Hematopoietic multipotent progenitor cell treated with erythropoietin and hydrocortisone succinate and interleukin-3 and kit ligand, for 15 days (in vitro differentiated cells): ENCODE measurements around the gene TEX26.

Experiments
- DNase-seq: peaks from one replicate; pipeline ENCODE4 v3.0.0-alpha.2; 2015; ENCODE audit warnings: low spot score

Gene TEX26

GRCh38 chr13:31011901-31012654 lies 79.6 kb downstream of the TEX26 start:
- DNase-seq, result no peak

GRCh38 chr13:31012655-31013024 lies 80.2 kb downstream of the TEX26 start:
- no peak for DNase-seq

DNA sequence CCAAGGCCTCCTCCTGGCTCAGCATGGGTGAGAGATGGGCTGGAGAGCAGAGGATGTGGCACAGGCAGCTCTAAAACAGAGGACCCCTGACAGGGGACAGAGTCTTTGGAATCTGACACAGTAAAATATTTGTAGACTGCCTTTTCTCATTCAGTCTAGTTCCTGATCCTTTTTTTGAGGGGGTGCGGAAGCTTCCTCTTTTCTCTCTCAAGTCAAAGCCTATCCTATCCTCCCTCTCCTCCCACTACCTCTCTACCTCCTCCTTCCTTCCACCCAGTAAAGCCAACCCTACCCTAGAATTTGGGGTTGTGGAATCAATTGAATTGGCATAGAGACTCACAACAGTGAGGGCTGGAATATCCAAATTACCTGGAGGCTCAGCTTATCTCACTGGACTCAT lies 82.0 kb downstream of the TEX26 start:
- no peak for DNase-seq

GRCh38 chr13:31015199-31015598 lies 82.7 kb downstream of the TEX26 start:
- DNase-seq, result no peak

DNA sequence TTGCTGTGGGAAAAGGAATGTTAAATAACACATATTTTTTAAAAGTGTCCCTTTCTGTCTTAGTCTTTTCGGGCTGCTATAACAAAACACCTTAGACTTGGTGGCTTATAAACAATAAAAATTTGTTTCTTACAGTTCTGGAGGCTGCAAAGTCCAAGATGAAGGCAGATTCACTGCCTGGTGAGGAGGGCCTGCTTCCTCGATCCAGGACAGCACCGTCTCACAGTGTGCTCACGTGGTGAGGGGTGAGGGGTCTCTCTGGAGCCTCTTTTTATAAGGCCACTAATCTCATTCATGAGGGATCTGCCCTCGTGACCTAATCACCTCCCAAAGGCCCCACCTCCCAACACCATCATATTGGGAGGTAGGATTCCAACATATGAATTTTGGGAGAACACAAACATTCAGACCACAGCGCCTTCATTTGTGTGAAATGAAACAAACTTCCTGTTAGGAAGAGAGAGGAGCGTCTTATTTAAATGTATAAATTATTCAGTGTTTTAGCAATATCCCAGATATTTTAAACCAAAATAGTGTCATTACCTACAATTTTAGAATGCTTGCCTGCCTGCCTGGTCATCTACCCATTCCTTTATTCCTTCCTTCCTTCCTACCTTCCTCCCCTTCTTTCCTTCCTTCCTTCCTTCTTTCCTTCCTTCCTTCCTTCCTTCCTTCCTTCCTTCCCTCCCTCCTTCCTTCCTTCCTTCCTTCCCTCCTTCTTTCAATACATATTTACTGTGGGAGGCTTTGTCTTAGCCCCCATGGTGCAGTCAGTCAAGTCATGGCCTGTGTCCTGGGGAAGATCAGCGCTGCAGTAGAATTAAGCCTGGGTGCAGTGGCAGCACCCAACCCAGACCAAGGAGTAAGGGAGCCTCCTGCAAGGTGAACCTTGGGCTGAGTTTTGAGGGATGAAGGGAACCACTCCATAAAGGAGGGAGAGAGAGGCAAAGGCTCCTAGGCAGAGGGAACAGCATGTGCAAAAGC lies 84.2 kb downstream of the TEX26 start:
- DNase-seq, result no peak

GRCh38 chr13:31018511-31018910 lies 86.1 kb downstream of the TEX26 start:
- no peak for DNase-seq

GRCh38 chr13:31020996-31021395 lies 88.5 kb downstream of the TEX26 start:
- no peak for DNase-seq

DNA sequence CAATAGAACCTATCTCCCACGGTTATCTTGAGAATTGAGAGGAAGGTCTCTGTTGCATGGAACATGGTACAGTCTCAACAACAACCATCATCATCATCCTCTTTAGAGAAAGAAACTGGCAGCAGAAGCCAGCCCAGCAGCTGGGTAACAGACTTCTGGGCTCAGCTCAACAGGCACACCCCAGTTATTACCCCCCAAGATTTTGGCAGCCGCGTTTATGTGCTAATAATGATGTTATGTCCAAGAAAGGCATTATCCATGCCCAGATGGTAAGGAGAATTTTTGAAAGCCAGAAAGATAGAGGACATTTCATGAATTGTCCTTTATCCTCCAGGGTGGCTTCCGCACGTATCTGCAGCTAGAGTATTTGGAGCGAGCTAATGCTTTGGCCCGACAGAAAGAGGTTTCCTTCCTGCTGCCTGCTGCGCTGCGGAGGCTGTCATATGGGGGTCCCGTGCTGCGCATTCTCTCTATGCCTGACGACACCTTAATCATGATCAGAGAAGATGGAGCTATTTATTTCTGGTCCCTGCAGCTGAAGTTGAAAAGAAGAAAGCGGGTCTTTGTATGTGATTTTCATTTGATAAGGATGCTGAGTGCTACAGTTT lies 89.9 kb downstream of the TEX26 start:
- DNase-seq, result no peak

- no peak for DNase-seq
Observed at GRCh38 chr13:31022928-31023530, 90.6 kb downstream of the TEX26 start.
